Stimulated activated naive CD8-positive, alpha-beta T cell treated with anti-CD3 and anti-CD28 coated beads, Interleukin-15, Interleukin-2, amounts not matched to agents 100 U/mL and 50 U/mL, for 24 hours (primary cell): Measurements from ENCODE around the gene ANKRD12.
"Not testable (repeated sequence)": the region's sequence is repeated elsewhere in the genome, so short reads cannot be mapped to it uniquely, and the experiment has no call there.

Source experiments
- ATAC-seq: fragments of 150-1000 bp; cut with Tn5 transposase; one replicate; pipeline ENCODE4 v1.10.0; 2021
- DNase-seq: peaks from one replicate; pipeline ENCODE4 v3.0.0; 2021

ANKRD12 gene

GRCh38 chr18:9136315-9137155, at the start of gene ANKRD12:
TSS of gene ANKRD12 (plus strand) at chr18:9136781. CDS start at chr18:9182433, 45,652 bp downstream.
- peak; percentile 98 for DNase-seq
- ATAC-seq, result peak; percentile 85

GRCh38 chr18:9087144-9087543, 49.4 kb upstream of the ANKRD12 start:
- no peak for ATAC-seq
- no peak for DNase-seq

DNA sequence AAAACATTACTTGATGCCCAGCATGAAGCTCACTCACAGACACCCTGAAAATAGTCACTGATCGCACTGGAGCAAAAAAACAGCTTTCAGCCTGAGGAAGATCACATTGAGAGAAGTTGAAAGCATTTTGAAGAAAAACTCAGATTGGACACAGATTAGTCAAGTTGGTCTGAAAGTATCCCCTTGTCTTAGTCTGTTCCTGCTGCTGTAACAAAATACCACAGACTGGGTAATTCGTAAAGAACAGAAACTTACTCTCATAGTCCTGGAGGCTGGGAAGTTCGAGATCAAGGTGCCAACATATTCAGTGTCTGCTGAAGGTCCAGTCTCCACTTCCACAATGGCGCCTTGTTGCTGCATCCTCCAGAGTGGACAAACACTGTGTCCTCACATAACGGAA, 48.3 kb upstream of the ANKRD12 start:
- DNase-seq (no peak), ATAC-seq (no peak)

GRCh38 chr18:9088727-9089126, 47.9 kb upstream of the ANKRD12 start:
- not testable (repeated sequence) for DNase-seq

DNA sequence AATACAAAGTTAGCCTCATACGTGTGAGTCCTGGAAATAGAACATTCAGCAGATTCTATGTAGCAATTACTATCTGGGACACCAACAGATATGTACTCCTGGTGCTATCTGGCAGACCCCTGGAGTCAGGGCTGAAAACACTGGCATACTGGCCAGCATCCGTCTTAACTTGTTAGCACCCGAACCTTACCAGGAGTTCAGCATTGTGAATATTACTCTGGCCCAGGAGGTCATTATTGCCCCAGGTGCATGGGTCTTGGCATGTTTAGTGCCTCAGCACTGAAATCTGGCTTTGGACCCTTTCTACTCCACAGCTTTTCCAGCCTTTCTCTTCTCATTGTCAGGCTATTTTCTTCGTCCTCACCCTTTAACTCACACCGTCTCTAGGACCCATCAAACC, 46.0 kb upstream of the ANKRD12 start:
- no peak for DNase-seq
- ATAC-seq, result no peak

More at GRCh38 chr18:9088727-9089126, 47.9 kb upstream of the ANKRD12 start:
- not testable (repeated sequence) for ATAC-seq

GRCh38 chr18:9091066-9091476, 45.5 kb upstream of the ANKRD12 start:
- peak; percentile 65 for ATAC-seq

GRCh38 chr18:9092665-9093064, 43.9 kb upstream of the ANKRD12 start:
- no peak for DNase-seq
- no peak for ATAC-seq

More at GRCh38 chr18:9091066-9091476, 45.5 kb upstream of the ANKRD12 start:
- DNase-seq, result peak; percentile 36

- not testable (repeated sequence) for ATAC-seq, DNase-seq
Measured at GRCh38 chr18:9093109-9093508, 43.5 kb upstream of the ANKRD12 start.

GRCh38 chr18:9094307-9095226, 42.0 kb upstream of the ANKRD12 start:
- peak; percentile 53 for DNase-seq
- ATAC-seq, result peak; percentile 66

- peak; percentile 74 for ATAC-seq
Measured at GRCh38 chr18:9095297-9096006, 41.1 kb upstream of the ANKRD12 start.

GRCh38 chr18:9096007-9096371, 40.6 kb upstream of the ANKRD12 start:
- no peak for ATAC-seq
- DNase-seq, result no peak

More at GRCh38 chr18:9095297-9096006, 41.1 kb upstream of the ANKRD12 start:
- DNase-seq, result peak; percentile 63

- DNase-seq (no peak), ATAC-seq (no peak)
Measured at GRCh38 chr18:9096685-9097084, 39.9 kb upstream of the ANKRD12 start.

DNA sequence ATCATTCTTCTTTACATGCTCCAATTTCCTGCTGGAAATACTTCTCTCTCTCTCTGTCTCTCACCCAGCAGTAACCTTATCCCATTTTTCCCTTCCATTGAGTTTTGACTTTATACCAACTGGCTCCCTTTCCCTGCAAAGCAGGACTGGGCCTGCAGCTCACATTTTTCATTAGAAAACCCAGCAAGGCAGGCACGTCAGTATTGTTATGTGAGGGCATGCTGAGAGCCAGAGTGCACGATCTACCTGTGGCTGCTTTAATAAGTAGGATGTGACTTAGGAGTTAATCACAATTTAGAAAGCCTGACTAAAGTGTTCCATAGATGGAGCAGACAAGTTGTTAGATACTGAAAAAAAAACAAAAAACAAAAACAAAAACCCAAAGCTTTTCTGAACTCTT, 39.2 kb upstream of the ANKRD12 start:
- no peak for ATAC-seq

DNA sequence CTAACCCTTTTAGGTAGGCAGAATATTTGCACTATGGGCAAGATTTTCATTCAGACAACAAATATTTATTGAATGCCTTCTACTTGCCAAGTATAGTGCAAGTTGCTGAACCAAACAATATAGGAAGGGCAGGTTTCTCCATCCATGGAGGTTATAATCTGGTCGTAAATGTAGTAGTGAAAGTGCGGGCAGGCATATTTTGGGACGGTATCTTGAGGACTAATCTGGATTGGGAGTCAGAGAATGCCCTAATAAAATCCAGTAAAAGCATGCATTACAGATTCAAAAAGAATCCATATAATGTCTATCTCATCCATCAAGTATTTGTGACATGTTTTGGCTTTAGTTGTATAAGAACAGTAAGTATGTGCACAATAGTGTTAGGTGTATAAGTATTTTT, 35.8 kb upstream of the ANKRD12 start:
- DNase-seq, result no peak
- ATAC-seq, result no peak

More for the DNA sequence above, 39.2 kb upstream of the ANKRD12 start:
- no peak for DNase-seq

DNA sequence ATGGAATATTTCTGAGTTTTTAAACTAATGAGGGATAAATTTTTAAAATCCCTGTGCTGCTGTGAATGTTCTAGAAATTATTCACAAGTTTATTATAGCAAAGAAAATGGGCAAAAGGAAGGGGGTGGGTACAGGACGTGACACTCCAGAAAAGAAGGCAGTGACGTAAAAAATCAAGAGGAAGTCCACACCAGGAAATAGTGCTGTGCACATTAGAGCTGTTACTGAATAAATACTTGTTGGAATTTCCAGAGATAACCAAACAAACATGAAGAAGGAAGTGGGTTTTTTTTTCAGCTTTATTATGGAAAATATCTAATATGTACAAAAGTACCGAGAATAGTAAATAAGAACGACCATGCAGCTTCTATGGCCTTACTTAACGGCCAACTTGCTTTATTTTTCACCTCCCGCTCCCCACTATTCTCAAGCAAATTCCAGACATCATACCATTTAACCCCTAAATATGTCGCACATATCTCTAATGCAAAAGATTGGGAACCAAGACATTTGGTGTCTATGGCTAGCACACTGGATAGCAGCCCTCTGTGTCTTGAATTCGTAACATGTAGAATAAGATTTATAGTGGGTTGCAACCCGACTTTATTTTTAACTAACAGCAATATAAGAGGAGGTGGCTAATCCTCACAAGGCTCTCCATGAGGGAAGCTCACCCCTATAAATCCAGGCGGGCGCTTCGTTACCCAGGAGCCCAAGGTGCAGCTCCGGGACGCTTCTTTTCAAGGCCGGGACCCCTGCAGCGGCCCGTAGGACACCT, 34.7 kb upstream of the ANKRD12 start:
- no peak for ATAC-seq
- no peak for DNase-seq

GRCh38 chr18:9102508-9103375, 33.8 kb upstream of the ANKRD12 start, which contains the start of gene NDUFV2:
TSS of gene NDUFV2 (plus strand) at chr18:9102699. CDS start at chr18:9102744, 45 bp downstream.
- DNase-seq, result peak; percentile 99
- ATAC-seq, result peak; percentile 98

GRCh38 chr18:9103376-9103873, 33.2 kb upstream of the ANKRD12 start:
- ATAC-seq (no peak), DNase-seq (no peak)

DNA sequence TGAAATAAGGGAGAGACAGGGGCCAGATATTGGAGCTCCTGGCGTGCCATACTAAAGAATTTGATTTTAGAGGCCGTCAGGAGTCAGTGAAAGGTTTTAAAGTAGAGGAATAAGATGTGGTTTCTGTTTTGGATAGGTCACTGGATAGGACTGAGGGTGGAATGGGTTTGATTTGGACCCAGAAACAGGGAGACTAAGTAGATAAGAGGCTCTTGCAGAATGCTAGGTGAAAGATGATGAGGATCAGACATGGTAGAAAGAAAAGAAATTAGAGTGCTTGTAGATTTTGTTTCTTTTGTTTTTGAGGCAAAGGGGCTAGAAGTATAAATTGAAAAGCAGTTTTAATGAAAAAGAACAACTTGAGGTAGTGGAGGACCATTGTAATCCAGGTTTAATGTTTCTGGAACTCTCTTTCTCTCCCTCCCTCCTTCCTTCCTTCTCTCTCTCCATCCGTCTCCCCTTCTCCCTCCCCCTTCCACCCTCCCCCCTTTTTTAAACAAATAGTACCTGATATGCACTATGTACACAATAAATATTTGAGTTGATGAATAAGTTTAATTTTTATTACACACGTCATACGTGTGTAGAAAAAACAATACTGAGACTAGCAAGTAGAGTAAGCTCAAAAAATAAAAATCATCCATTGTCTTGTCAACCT, 32.2 kb upstream of the ANKRD12 start:
- DNase-seq, result no peak
- ATAC-seq, result no peak

DNA sequence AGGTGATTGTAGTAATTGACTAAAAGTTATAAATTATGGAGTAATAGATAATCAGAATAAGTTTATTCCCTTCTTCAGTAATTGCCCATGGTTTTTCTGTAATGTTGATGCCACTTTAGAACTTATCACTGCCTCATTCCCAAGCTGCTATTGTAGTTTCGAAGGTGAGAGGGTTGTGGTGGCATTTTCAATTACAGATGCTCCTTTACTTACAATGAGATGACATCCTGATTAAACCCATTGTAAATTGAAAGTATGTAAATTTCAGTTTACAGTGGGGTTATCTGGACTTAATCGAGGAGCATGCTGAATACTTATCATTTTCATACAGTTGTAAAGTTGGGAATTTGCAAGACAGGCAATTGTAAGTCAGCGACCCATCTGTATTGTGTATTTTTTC, 31.2 kb upstream of the ANKRD12 start:
- ATAC-seq, result no peak
- DNase-seq, result no peak
